GM19043 (cell line): ENCODE results near the gene RAD51AP2.
"Not testable (repeated sequence)": the region's sequence is repeated elsewhere in the genome, so short reads cannot be mapped to it uniquely, and the experiment has no call there.

Experiments used
- ATAC-seq: cut with Tn5 transposase; IDR thresholded peaks from one replicate; pipeline ENCODE4 v1.9.1; 2021; ENCODE audit warnings: low read depth; ENCODE audit not compliant: unreplicated experiment

The RAD51AP2 gene

GRCh38 chr2:17538022-17538843, 20.0 kb upstream of the RAD51AP2 start:
- no peak for ATAC-seq

- ATAC-seq = no peak
Measured at GRCh38 chr2:17536416-17536815, 18.2 kb upstream of the RAD51AP2 start.

- ATAC-seq = no peak
Measured at GRCh38 chr2:17533546-17533945, 15.3 kb upstream of the RAD51AP2 start.

- no peak for ATAC-seq
Measured at GRCh38 chr2:17529771-17530170, 11.5 kb upstream of the RAD51AP2 start.

- no peak for ATAC-seq
Measured at GRCh38 chr2:17522303-17522702, 4.1 kb upstream of the RAD51AP2 start.

GRCh38 chr2:17521621-17522020, 3.4 kb upstream of the RAD51AP2 start:
- no peak for ATAC-seq

- no peak for ATAC-seq
Measured at GRCh38 chr2:17520761-17521160, 2.5 kb upstream of the RAD51AP2 start.

GRCh38 chr2:17519486-17519885, 1.2 kb upstream of the RAD51AP2 start:
- ATAC-seq = no peak

- ATAC-seq = peak; percentile 40
Measured at GRCh38 chr2:17517481-17518211, 594 bp downstream of the RAD51AP2 start.

GRCh38 chr2:17515652-17516051, 2.6 kb downstream of the RAD51AP2 start:
- ATAC-seq = peak; percentile 36

GRCh38 chr2:17506736-17507616, 11.3 kb downstream of the RAD51AP2 start:
- ATAC-seq = no peak

- no peak for ATAC-seq
Measured at GRCh38 chr2:17497718-17498117, 20.5 kb downstream of the RAD51AP2 start.

GRCh38 chr2:17495590-17495989, 22.6 kb downstream of the RAD51AP2 start:
- ATAC-seq = no peak

- not testable (repeated sequence) for ATAC-seq
Measured at GRCh38 chr2:17490165-17490564, 28.1 kb downstream of the RAD51AP2 start.

- not testable (repeated sequence) for ATAC-seq
Measured at GRCh38 chr2:17488610-17489009, 29.6 kb downstream of the RAD51AP2 start.

- ATAC-seq = no peak
Measured at GRCh38 chr2:17483496-17483895, 34.7 kb downstream of the RAD51AP2 start.

GRCh38 chr2:17482651-17483050, 35.6 kb downstream of the RAD51AP2 start:
- no peak for ATAC-seq

- no peak for ATAC-seq
Measured at GRCh38 chr2:17479875-17480274, 38.4 kb downstream of the RAD51AP2 start.

GRCh38 chr2:17476830-17477229, 41.4 kb downstream of the RAD51AP2 start:
- ATAC-seq = no peak

- ATAC-seq = no peak
Measured at GRCh38 chr2:17476064-17476463, 42.2 kb downstream of the RAD51AP2 start.

- no peak for ATAC-seq
Measured at GRCh38 chr2:17475286-17475685, 43.0 kb downstream of the RAD51AP2 start.
